ENCODE data around the gene SRP68. TPM values are rescaled to one million over a fixed set of nuclear protein-coding genes. Genes with fewer than 3 reads are reported as not detected.

The SRP68 gene
- polyA plus RNA-seq, 1 of the 3 experiments (the other 2 are of a cell fraction), result 76.8 TPM

- Histone ChIP-seq H3K4me2 (no peak overlapping the region), H3F3A (replicated peaks; ENCODE audit: insufficient read depth) (no peaks in the 10 kb centered on the region), H3K79me2 (ENCODE audit: insufficient read depth) (no peaks in the 10 kb centered on the region), H3K9me2 (no peaks in the 10 kb centered on the region), H3K4me1 (ENCODE audit: control insufficient read depth in 1 of 2, insufficient read depth in 2 of 2, low read depth in 1 of 2, low read length in 1 of 2) (no peaks in the 10 kb centered on the region), H3K27ac (ENCODE audit: low read depth in 2 of 2, low read length in 1 of 2) (no peak overlapping the region), H4K20me1 (ENCODE audit: insufficient read depth) (no peaks in the 10 kb centered on the region), H3K9ac (no peak overlapping the region), H2AFZ (ENCODE audit: low read depth) (no peak overlapping the region), H3K27me3 (ENCODE audit: insufficient read depth) (no peaks in the 10 kb centered on the region), H3K4me3 (ENCODE audit: low read depth in 2 of 2, low read length in 1 of 2) (no peak overlapping the region), H3K9me3 (no peaks in the 10 kb centered on the region), H3K36me3 (replicated peaks in 1 of 2; ENCODE audit: control insufficient read depth in 1 of 2, insufficient read depth in 2 of 2, low read length in 1 of 2) (peaks cover 0 to 5% of the 10 kb centered on the region in 2 experiments)
- no peak for DNase-seq
- WGBS (ENCODE audit: low lambda C conversion rate), result 84% methylated on average over 9 of the region's 9 CpGs
- ChIA-PET CTCF (interaction anchor here (1.0 to 4.1 kb wide), 4 partner anchors 9 to 87 kb away, joined by 3 to 26 read pairs (median 4); partner anchors contain the start of genes CDK3 and MRPL38), POLR2A (no interaction called here)
- TF ChIP-seq, protein P1, sequence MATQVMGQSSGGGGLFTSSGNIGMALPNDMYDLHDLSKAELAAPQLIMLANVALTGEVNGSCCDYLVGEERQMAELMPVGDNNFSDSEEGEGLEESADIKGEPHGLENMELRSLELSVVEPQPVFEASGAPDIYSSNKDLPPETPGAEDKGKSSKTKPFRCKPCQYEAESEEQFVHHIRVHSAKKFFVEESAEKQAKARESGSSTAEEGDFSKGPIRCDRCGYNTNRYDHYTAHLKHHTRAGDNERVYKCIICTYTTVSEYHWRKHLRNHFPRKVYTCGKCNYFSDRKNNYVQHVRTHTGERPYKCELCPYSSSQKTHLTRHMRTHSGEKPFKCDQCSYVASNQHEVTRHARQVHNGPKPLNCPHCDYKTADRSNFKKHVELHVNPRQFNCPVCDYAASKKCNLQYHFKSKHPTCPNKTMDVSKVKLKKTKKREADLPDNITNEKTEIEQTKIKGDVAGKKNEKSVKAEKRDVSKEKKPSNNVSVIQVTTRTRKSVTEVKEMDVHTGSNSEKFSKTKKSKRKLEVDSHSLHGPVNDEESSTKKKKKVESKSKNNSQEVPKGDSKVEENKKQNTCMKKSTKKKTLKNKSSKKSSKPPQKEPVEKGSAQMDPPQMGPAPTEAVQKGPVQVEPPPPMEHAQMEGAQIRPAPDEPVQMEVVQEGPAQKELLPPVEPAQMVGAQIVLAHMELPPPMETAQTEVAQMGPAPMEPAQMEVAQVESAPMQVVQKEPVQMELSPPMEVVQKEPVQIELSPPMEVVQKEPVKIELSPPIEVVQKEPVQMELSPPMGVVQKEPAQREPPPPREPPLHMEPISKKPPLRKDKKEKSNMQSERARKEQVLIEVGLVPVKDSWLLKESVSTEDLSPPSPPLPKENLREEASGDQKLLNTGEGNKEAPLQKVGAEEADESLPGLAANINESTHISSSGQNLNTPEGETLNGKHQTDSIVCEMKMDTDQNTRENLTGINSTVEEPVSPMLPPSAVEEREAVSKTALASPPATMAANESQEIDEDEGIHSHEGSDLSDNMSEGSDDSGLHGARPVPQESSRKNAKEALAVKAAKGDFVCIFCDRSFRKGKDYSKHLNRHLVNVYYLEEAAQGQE (IDR thresholded peaks at IDR 0.05; ENCODE audit: low read depth, low read length), result no peak
- no peak for TF ChIP-seq ELF1 (IDR thresholded peaks at IDR 0.05)
Observed at GRCh38 chr17:75991396-75991795, 80.9 kb downstream of the SRP68 start.

Small RNA genes lying within 50 kb of the gene (small RNA-seq; reads per million reads assigned to genes)
- gene MIR6868, result 0 to 8.6 (median 0.93) reads per million in 7 experiments

Other genes starting within 250 kb of the SRP68 start
- 0.99 and 1.3 TPM in 2 replicates for gene UNC13D, start 228.1 kb downstream of the SRP68 start, polyA plus RNA-seq (2012; rRNA removed)
- 49.7 and 55.8 TPM in 2 replicates for gene WBP2, start 217.2 kb downstream of the SRP68 start, polyA plus RNA-seq (2012; rRNA removed)
- 3.1 and 5.1 TPM in 2 replicates for gene TRIM47, start 193.9 kb downstream of the SRP68 start, polyA plus RNA-seq (2012; rRNA removed)
- gene TRIM65, start 175.6 kb downstream of the SRP68 start, polyA plus RNA-seq (2012; rRNA removed), result 13.1 and 18.1 TPM in 2 replicates
- 62.5 and 93.9 TPM in 2 replicates for gene MRPL38, start 167.6 kb downstream of the SRP68 start, polyA plus RNA-seq (2012; rRNA removed)
- 19.0 and 19.7 TPM in 2 replicates for gene FBF1, start 131.5 kb downstream of the SRP68 start, polyA plus RNA-seq (2012; rRNA removed)
- 21.5 and 29.7 TPM in 2 replicates for gene ACOX1, start 93.4 kb downstream of the SRP68 start, polyA plus RNA-seq (2012; rRNA removed)
- gene TEN1, start 93.3 kb downstream of the SRP68 start, polyA plus RNA-seq (2012; rRNA removed), result 33.6 and 38.1 TPM in 2 replicates
- gene CDK3, start 71.7 kb downstream of the SRP68 start, polyA plus RNA-seq (2012; rRNA removed), result 14.6 and 22.1 TPM in 2 replicates
- gene EVPL, start 45.2 kb downstream of the SRP68 start, polyA plus RNA-seq (2012; rRNA removed), result 0.15 and 0.23 TPM in 2 replicates
- gene GALR2, start 2.3 kb upstream of the SRP68 start, polyA plus RNA-seq (2012; rRNA removed), result 0.05 and 0.08 TPM in 2 replicates
- gene ZACN, start 6.7 kb upstream of the SRP68 start, polyA plus RNA-seq (2012; rRNA removed), result 0.03 TPM in 1 of 2 replicates, not detected in the other
- 129 and 167 TPM in 2 replicates for gene EXOC7, start 31.3 kb upstream of the SRP68 start, polyA plus RNA-seq (2012; rRNA removed)
- gene FOXJ1, start 68.7 kb upstream of the SRP68 start, polyA plus RNA-seq (2012; rRNA removed), result not detected in 2 replicates
- gene RNF157, start 168.0 kb upstream of the SRP68 start, polyA plus RNA-seq (2012; rRNA removed), result 5.2 TPM in 2 replicates
- 16.7 and 27.0 TPM in 2 replicates for gene UBALD2, start 192.8 kb upstream of the SRP68 start, polyA plus RNA-seq (2012; rRNA removed)
- gene QRICH2, start 235.8 kb upstream of the SRP68 start, polyA plus RNA-seq (2012; rRNA removed), result 6.2 and 7.6 TPM in 2 replicates